Measurements from ENCODE around the gene TRAPPC1.

DNA sequence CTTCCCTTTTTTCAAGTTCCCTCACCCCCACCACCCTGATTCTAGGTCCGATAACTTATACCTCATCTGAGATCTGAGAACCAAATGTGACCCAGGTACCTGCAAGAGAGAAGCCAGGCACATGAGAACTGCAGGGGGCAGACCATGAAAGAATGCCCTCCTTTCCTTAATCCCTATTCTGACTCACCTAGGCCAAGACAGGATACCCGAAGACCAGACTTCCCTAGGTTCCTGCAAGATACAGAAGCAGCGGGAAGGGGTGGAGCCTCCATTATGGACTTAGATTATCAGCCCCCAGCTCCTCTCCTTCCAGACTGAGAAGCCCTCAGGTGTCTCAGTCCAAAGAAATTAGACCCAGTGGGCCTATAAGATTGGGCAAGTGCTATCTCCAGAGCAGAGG is 4.2 kb downstream of the TRAPPC1 start:
- TF ChIP-seq GATA2 (CRISPR knock-in tag; IDR thresholded peaks at IDR 0.05) (no peak), TEAD4 (IDR thresholded peaks at IDR 0.05; ENCODE audit: borderline replicate concordance, insufficient read depth) (no peak), FOSL2 (IDR thresholded peaks at IDR 0.05; ENCODE audit: borderline replicate concordance, low read depth) (no peak), ELF1 (IDR thresholded peaks at IDR 0.05) (no peak), RFX5 (IDR thresholded peaks at IDR 0.05; ENCODE audit: low read length) (no peak)
